Measurements from ENCODE around the gene MTMR3. TPM values are rescaled to one million over a fixed set of nuclear protein-coding genes. Genes with fewer than 3 reads are reported as not detected.

The MTMR3 gene
- total RNA-seq, 4 donors from 2014 or later, result 34.9 to 45.9 (median 41.9) TPM

- 37 to 90% methylated on average over 1 to 3 of the region's 3 CpGs for whole genome bisulfite sequencing, 2 donors (ENCODE audit: low coverage in 1 of 2)
- H3K27me3 ChIP-seq, result peaks cover 11% of the 10 kb centered on the region
- peak overlapping the region in 1 of 4 donors; percentile 3 for H3K27ac ChIP-seq
- no peaks in the 10 kb centered on the region for H3K4me1 ChIP-seq
- H3K9me3 ChIP-seq, result no peaks in the 10 kb centered on the region
- TF ChIP-seq CTCF (IDR thresholded peaks at IDR 0.05) (no peak), POLR2A (IDR thresholded peaks at IDR 0.05) (no peak), EP300 (IDR thresholded peaks at IDR 0.05) (no peak), POLR2AphosphoS5 (IDR thresholded peaks at IDR 0.05) (no peak)
- no peaks in the 10 kb centered on the region for H3K36me3 ChIP-seq
- H3K4me3 ChIP-seq, result no peak overlapping the region
- peak; percentile 59 for ATAC-seq
Measured at GRCh38 chr22:30044369-30044768, 161.4 kb downstream of the MTMR3 start.

- WGBS, 2 donors (ENCODE audit: low coverage in 1 of 2), result 63 to 70% methylated on average over 3 to 4 of the region's 4 CpGs
- H3K4me3 ChIP-seq, result no peak overlapping the region
- H3K27me3 ChIP-seq, result peaks cover 11% of the 10 kb centered on the region
- no peaks in the 10 kb centered on the region for H3K36me3 ChIP-seq
- H3K4me1 ChIP-seq, result no peaks in the 10 kb centered on the region
- no peak for TF ChIP-seq POLR2AphosphoS5 (IDR thresholded peaks at IDR 0.05)
- TF ChIP-seq EP300 (IDR thresholded peaks at IDR 0.05), result no peak
- TF ChIP-seq POLR2A (IDR thresholded peaks at IDR 0.05), result no peak
- TF ChIP-seq CTCF (IDR thresholded peaks at IDR 0.05), result no peak
- H3K9me3 ChIP-seq, result no peaks in the 10 kb centered on the region
- no peak for ATAC-seq
- no peak overlapping the region for H3K27ac ChIP-seq
Measured at GRCh38 chr22:30044881-30045493, 162.0 kb downstream of the MTMR3 start.

GRCh38 chr22:30045494-30045887 is 162.5 kb downstream of the MTMR3 start:
- Histone ChIP-seq H3K36me3 (no peaks in the 10 kb centered on the region), H3K9me3 (no peaks in the 10 kb centered on the region), H3K27me3 (peaks cover 11% of the 10 kb centered on the region), H3K27ac (no peak overlapping the region), H3K4me3 (no peak overlapping the region), H3K4me1 (no peaks in the 10 kb centered on the region)
- WGBS, 2 donors (ENCODE audit: low coverage in 1 of 2), result 70% methylated on average over 3 of the region's 4 CpGs; no CpG with 5 or more reads in 1 of the 2 donors
- no peak for ATAC-seq
- TF ChIP-seq EP300 (IDR thresholded peaks at IDR 0.05) (no peak), POLR2AphosphoS5 (IDR thresholded peaks at IDR 0.05) (no peak), CTCF (IDR thresholded peaks at IDR 0.05) (no peak), POLR2A (IDR thresholded peaks at IDR 0.05) (no peak)

- H3K27me3 ChIP-seq, result peaks cover 11% of the 10 kb centered on the region
- H3K4me1 ChIP-seq, result no peaks in the 10 kb centered on the region
- no peak overlapping the region for H3K4me3 ChIP-seq
- no peak for ATAC-seq
- TF ChIP-seq EP300 (IDR thresholded peaks at IDR 0.05) (no peak), POLR2A (IDR thresholded peaks at IDR 0.05) (no peak), CTCF (IDR thresholded peaks at IDR 0.05) (no peak), POLR2AphosphoS5 (IDR thresholded peaks at IDR 0.05) (no peak)
- 75 to 100% methylated on average over 1 to 4 of the region's 21 CpGs for WGBS, 2 donors (ENCODE audit: low coverage in 1 of 2)
- no peaks in the 10 kb centered on the region for H3K9me3 ChIP-seq
- no peak overlapping the region for H3K27ac ChIP-seq
- H3K36me3 ChIP-seq, result no peaks in the 10 kb centered on the region
Measured at GRCh38 chr22:30045901-30046715, 163.1 kb downstream of the MTMR3 start.

Measured in gastroesophageal sphincter (tissue), 4 donors.